ENCODE results near the gene KREMEN2. TPM values are rescaled to one million over a fixed set of nuclear protein-coding genes. Genes with fewer than 3 reads are reported as not detected.

The KREMEN2 gene
- total and polyA plus RNA-seq, 2 of the 13 experiments (the other 11 are each of a cell fraction or from before 2014, with no cell fraction given), result 0.48 to 1.2 TPM

GRCh38 chr16:2980227-2981176, 16.4 kb downstream of the KREMEN2 start, which contains the start of gene PKMYT1 (continued):
- TF ChIP-seq RORA (CRISPR knock-in tag; IDR thresholded peaks at IDR 0.05) (no peak), HES4 (CRISPR knock-in tag; IDR thresholded peaks at IDR 0.05; ENCODE audit: borderline replicate concordance) (0 out of 2 replicates have a peak, but pooled peaks have one; percentile 67), MED8 (CRISPR knock-in tag; IDR thresholded peaks at IDR 0.05; ENCODE audit: insufficient replicate concordance) (peak; percentile 75), ZSCAN31 (CRISPR knock-in tag; IDR thresholded peaks at IDR 0.05; ENCODE audit: low read depth) (peak; percentile 81), MAFF (IDR thresholded peaks at IDR 0.05; ENCODE audit: low read depth, low read length) (no peak), KLF13 (CRISPR knock-in tag; IDR thresholded peaks at IDR 0.05) (no peak), ZNF292 (CRISPR knock-in tag; IDR thresholded peaks at IDR 0.05; ENCODE audit: borderline replicate concordance, low read depth) (no peak), ZNF143 (CRISPR knock-in tag; IDR thresholded peaks at IDR 0.05) (peak; percentile 44; the same call in 1 of the 2 replicates), ZBTB1 (CRISPR knock-in tag; IDR thresholded peaks at IDR 0.05; ENCODE audit: borderline replicate concordance) (no peak), PPARG (CRISPR knock-in tag; conservative IDR thresholded peaks at IDR 0.05) (no peak), NR1H2 (CRISPR knock-in tag; IDR thresholded peaks at IDR 0.05; ENCODE audit: borderline replicate concordance, low read depth) (no peak), ZZZ3 (CRISPR knock-in tag; IDR thresholded peaks at IDR 0.05; ENCODE audit: borderline replicate concordance) (no peak), ZNF383 (CRISPR knock-in tag; IDR thresholded peaks at IDR 0.05; ENCODE audit: borderline replicate concordance) (0 out of 2 replicates have a peak, but pooled peaks have one; percentile 25), NONO (IDR thresholded peaks at IDR 0.05) (no peak), NONO (CRISPR knock-in tag; conservative IDR thresholded peaks at IDR 0.05) (peak; percentile 89), ZSCAN21 (CRISPR knock-in tag; IDR thresholded peaks at IDR 0.05; ENCODE audit: borderline replicate concordance) (no peak), ZNF350 (CRISPR knock-in tag; IDR thresholded peaks at IDR 0.05; ENCODE audit: borderline replicate concordance, low read depth) (peak; percentile 41; the same call in 1 of the 2 replicates), TERF1 (CRISPR knock-in tag; IDR thresholded peaks at IDR 0.05) (no peak), ZNF883 (CRISPR knock-in tag; IDR thresholded peaks at IDR 0.05; ENCODE audit: not compliant biosample characterization) (no peak)
- TF ChIP-seq, protein P1, sequence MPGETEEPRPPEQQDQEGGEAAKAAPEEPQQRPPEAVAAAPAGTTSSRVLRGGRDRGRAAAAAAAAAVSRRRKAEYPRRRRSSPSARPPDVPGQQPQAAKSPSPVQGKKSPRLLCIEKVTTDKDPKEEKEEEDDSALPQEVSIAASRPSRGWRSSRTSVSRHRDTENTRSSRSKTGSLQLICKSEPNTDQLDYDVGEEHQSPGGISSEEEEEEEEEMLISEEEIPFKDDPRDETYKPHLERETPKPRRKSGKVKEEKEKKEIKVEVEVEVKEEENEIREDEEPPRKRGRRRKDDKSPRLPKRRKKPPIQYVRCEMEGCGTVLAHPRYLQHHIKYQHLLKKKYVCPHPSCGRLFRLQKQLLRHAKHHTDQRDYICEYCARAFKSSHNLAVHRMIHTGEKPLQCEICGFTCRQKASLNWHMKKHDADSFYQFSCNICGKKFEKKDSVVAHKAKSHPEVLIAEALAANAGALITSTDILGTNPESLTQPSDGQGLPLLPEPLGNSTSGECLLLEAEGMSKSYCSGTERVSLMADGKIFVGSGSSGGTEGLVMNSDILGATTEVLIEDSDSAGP (CRISPR knock-in tag; IDR thresholded peaks at IDR 0.05; ENCODE audit: borderline replicate concordance), result peak; percentile 64
- TF ChIP-seq, protein P2, sequence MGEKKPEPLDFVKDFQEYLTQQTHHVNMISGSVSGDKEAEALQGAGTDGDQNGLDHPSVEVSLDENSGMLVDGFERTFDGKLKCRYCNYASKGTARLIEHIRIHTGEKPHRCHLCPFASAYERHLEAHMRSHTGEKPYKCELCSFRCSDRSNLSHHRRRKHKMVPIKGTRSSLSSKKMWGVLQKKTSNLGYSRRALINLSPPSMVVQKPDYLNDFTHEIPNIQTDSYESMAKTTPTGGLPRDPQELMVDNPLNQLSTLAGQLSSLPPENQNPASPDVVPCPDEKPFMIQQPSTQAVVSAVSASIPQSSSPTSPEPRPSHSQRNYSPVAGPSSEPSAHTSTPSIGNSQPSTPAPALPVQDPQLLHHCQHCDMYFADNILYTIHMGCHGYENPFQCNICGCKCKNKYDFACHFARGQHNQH (CRISPR knock-in tag; IDR thresholded peaks at IDR 0.05), result no peak
- TF ChIP-seq, protein P3, sequence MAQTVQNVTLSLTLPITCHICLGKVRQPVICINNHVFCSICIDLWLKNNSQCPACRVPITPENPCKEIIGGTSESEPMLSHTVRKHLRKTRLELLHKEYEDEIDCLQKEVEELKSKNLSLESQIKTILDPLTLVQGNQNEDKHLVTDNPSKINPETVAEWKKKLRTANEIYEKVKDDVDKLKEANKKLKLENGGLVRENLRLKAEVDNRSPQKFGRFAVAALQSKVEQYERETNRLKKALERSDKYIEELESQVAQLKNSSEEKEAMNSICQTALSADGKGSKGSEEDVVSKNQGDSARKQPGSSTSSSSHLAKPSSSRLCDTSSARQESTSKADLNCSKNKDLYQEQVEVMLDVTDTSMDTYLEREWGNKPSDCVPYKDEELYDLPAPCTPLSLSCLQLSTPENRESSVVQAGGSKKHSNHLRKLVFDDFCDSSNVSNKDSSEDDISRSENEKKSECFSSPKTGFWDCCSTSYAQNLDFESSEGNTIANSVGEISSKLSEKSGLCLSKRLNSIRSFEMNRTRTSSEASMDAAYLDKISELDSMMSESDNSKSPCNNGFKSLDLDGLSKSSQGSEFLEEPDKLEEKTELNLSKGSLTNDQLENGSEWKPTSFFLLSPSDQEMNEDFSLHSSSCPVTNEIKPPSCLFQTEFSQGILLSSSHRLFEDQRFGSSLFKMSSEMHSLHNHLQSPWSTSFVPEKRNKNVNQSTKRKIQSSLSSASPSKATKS (CRISPR knock-in tag; IDR thresholded peaks at IDR 0.05), result no peak

All from HepG2 (cell line).